GM23248 (cell line): ENCODE data around the gene RASGRF1.

Experiments
- EZH2 ChIP-seq: fragments of 200-600 bp; sonication (generic); IDR thresholded peaks from 2 replicates; pipeline ENCODE4 v1.6.1; 2018; ENCODE audit warnings: antibody characterized with exemption, mild to moderate bottlenecking; ENCODE audit not compliant: insufficient read depth, poor library complexity, severe bottlenecking
- EZH2phosphoT487 ChIP-seq: fragments of 200-600 bp; sonication (generic); IDR thresholded peaks from 2 replicates; pipeline ENCODE4 v1.6.1; 2018; ENCODE audit warnings: antibody characterized with exemption, moderate library complexity, mild to moderate bottlenecking, low read depth; ENCODE audit not compliant: insufficient read depth

- TF ChIP-seq EZH2 (no peak), EZH2phosphoT487 (no peak)
These were observed 90.9 kb downstream of the RASGRF1 start for GRCh38 chr15:78999636-79000035.
